ENCODE measurements around the gene ARL15.

DNA sequence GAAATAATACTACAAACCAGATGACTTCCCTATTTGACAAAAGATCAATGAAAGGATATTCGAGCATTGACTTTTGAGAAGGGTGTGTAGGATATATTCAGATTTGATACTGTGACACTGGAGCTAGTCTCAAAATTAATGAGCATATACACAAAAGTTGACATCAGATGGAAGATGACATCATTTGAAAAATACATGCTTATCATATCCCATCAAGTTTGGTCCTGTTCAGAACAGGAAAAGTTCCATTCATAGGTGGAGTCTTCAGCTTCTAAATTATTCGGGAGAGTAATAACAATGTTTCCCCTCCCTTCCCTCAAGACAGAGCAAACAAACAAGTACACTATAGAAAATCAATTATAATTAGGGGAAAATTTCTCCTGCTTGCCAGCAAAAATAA lies 401.6 kb downstream of the ARL15 start:
- TF ChIP-seq CTCF (IDR thresholded peaks at IDR 0.05) (no peak), POLR2AphosphoS5 (IDR thresholded peaks at IDR 0.05; ENCODE audit: insufficient read depth in 1 of 2, low read depth in 1 of 2) (no peak), POLR2A (IDR thresholded peaks at IDR 0.05) (no peak)

Data from vagina (tissue), 2 donors.